Measurements from ENCODE around the gene MERTK.

GRCh38 chr2:111884592-111884964 lies 13.8 kb upstream of the MERTK start:
- TF ChIP-seq POLR2A (IDR thresholded peaks at IDR 0.05) = no peak
- no peak for TF ChIP-seq CTCF (IDR thresholded peaks at IDR 0.05)
- no peak for TF ChIP-seq EP300 (IDR thresholded peaks at IDR 0.05)
